Liver (tissue), 9 donors: Measurements from ENCODE around the gene DUS1L. TPM values are rescaled to one million over a fixed set of nuclear protein-coding genes. Genes with fewer than 3 reads are reported as not detected.

ENCODE experiments used
- DNase-seq: peaks from one replicate; pipeline ENCODE4 v3.0.0-alpha.2; 2017; ENCODE audit warnings: low spot score
- H3K27ac ChIP-seq, 2 donors: one replicate each; pipeline ENCODE4 v1.7.0; 2013; ENCODE audit warnings: inconsistent platforms in 2 of 2, low read length in 2 of 2, control low read depth in 1 of 2, low read depth in 1 of 2, mild to moderate bottlenecking in 1 of 2
- H3K27me3 ChIP-seq, 4 donors: one replicate each; pipeline versions ENCODE4 v1.6.1 to v1.7.0; 2013; ENCODE audit warnings: low read length in 3 of 4, inconsistent platforms in 1 of 4, mild to moderate bottlenecking in 1 of 4, moderate library complexity in 1 of 4; ENCODE audit not compliant: control insufficient read depth in 4 of 4, insufficient read depth in 4 of 4
- H3K36me3 ChIP-seq, 4 donors: one replicate each; pipeline versions ENCODE4 v1.6.1 to v1.7.0; 2013; ENCODE audit warnings: low read length in 3 of 4, mild to moderate bottlenecking in 3 of 4, low read depth in 1 of 4, moderate library complexity in 1 of 4; ENCODE audit not compliant: control insufficient read depth in 4 of 4, insufficient read depth in 3 of 4
- H3K4me1 ChIP-seq, 4 donors: one replicate each; pipeline versions ENCODE4 v1.6.1 to v1.7.0; 2013; ENCODE audit warnings: low read length in 3 of 4, mild to moderate bottlenecking in 3 of 4, moderate library complexity in 1 of 4; ENCODE audit not compliant: control insufficient read depth in 4 of 4, insufficient read depth in 4 of 4
- H3K4me3 ChIP-seq, 3 donors: one replicate each; pipeline versions ENCODE4 v1.6.1 to v1.7.0; 2013; ENCODE audit warnings: low read length in 3 of 3, control low read depth in 1 of 3, low read depth in 1 of 3, mild to moderate bottlenecking in 1 of 3
- H3K9ac ChIP-seq, 2 donors: one replicate each; pipeline ENCODE4 v1.7.0; 2013; ENCODE audit warnings: low read length in 2 of 2, mild to moderate bottlenecking in 2 of 2, moderate library complexity in 2 of 2, control low read depth in 1 of 2, low read depth in 1 of 2
- H3K9me3 ChIP-seq, 4 donors: one replicate each; pipeline versions ENCODE4 v1.6.1 to v1.7.0; 2013; ENCODE audit warnings: low read length in 3 of 4; ENCODE audit not compliant: control insufficient read depth in 4 of 4
- ATF3 ChIP-seq: IDR thresholded peaks from 2 replicates; pipeline ENCODE4 v1.6.1; 2016; ENCODE audit warnings: antibody characterized with exemption
- CTCF ChIP-seq: fragments of 150-350 bp; IDR thresholded peaks from 2 replicates; pipeline ENCODE4 v1.5.1; 2017; ENCODE audit warnings: improper control_type of control experiment, low read depth, low read length; ENCODE audit not compliant: missing input control
- EGR1 ChIP-seq, 2 donors: IDR thresholded peaks; 2 replicates each; pipeline ENCODE4 v1.6.1; 2016 to 2018; ENCODE audit warnings: antibody characterized with exemption in 2 of 2, low read depth in 2 of 2
- FOXA1 ChIP-seq: IDR thresholded peaks from 2 replicates; pipeline ENCODE4 v1.6.1; 2016; ENCODE audit warnings: antibody characterized with exemption
- FOXA2 ChIP-seq: IDR thresholded peaks from 2 replicates; pipeline ENCODE4 v1.6.1; 2016; ENCODE audit warnings: antibody characterized with exemption
- GABPA ChIP-seq, 2 donors: IDR thresholded peaks in 1 of 2; conservative IDR thresholded peaks in 1 of 2; 2 replicates each; pipeline ENCODE4 v1.6.1; 2016; ENCODE audit warnings: antibody characterized with exemption in 2 of 2, mild to moderate bottlenecking in 1 of 2, moderate library complexity in 1 of 2
- HNF4G ChIP-seq: IDR thresholded peaks from 2 replicates; pipeline ENCODE4 v1.6.1; 2016; ENCODE audit warnings: antibody characterized with exemption
- JUND ChIP-seq, 2 donors: IDR thresholded peaks; 2 replicates each; pipeline ENCODE4 v1.6.1; 2016; ENCODE audit warnings: antibody characterized with exemption in 2 of 2
- MAX ChIP-seq: IDR thresholded peaks from 2 replicates; pipeline ENCODE4 v1.6.1; 2016; ENCODE audit warnings: antibody characterized with exemption
- NR2F2 ChIP-seq: IDR thresholded peaks from 2 replicates; pipeline ENCODE4 v1.6.1; 2016; ENCODE audit warnings: antibody characterized with exemption
- RAD21 ChIP-seq, 2 donors: IDR thresholded peaks; 2 replicates each; pipeline ENCODE4 v1.6.1; 2016; ENCODE audit warnings: antibody characterized with exemption in 2 of 2, mild to moderate bottlenecking in 2 of 2
- REST ChIP-seq: IDR thresholded peaks from 2 replicates; pipeline ENCODE4 v1.6.1; 2016; ENCODE audit warnings: antibody characterized with exemption, mild to moderate bottlenecking
- RXRA ChIP-seq, 2 donors: IDR thresholded peaks; 2 replicates each; pipeline ENCODE4 v1.6.1; 2017 to 2018; ENCODE audit warnings: antibody characterized with exemption in 2 of 2, mild to moderate bottlenecking in 1 of 2
- SP1 ChIP-seq: IDR thresholded peaks from 2 replicates; pipeline ENCODE4 v1.6.1; 2018; ENCODE audit warnings: antibody characterized with exemption, mild to moderate bottlenecking
- TAF1 ChIP-seq: conservative IDR thresholded peaks from 2 replicates; pipeline ENCODE4 v1.6.1; 2016; ENCODE audit warnings: antibody characterized with exemption, mild to moderate bottlenecking
- YY1 ChIP-seq: IDR thresholded peaks from 2 replicates; pipeline ENCODE4 v1.6.1; 2016; ENCODE audit warnings: antibody characterized with exemption, mild to moderate bottlenecking
- ZBTB33 ChIP-seq: IDR thresholded peaks from 2 replicates; pipeline ENCODE4 v1.6.1; 2016; ENCODE audit warnings: antibody characterized with exemption
- WGBS: extraction: QIAGEN DNeasy Blood & Tissue Kit; methylation state at CpG from one replicate; pipeline ENCODE4 v1.1.7; 2013; 5-methylcytosine and 5-hydroxymethylcytosine counted together
- polyA plus RNA-seq, 2 donors: library from polyadenylated mRNA; stranded (reverse) in 1 of 2; unstranded in 1 of 2; fragments of 200-250 nt in 1 of 2; fragments of >200 nt in 1 of 2; fragmentation: Nextera tagmentation in 1 of 2; extraction: Ambion mirVana in 1 of 2; gene quantifications; one replicate each; pipeline versions ENCODE4 v1.2.1 to v1.2.3, GENCODE V29; 2013 to 2015
- total RNA-seq, 2 donors: library from RNA; depleted of rRNA; stranded (reverse); fragments of >200 nt; gene quantifications; one replicate each; pipeline ENCODE4 v1.2.3, GENCODE V29; 2014
- donor health status: healthy.
- donor health status: healthy.
- donor health status: healthy.
- donor health status: healthy.
- donor health status: healthy.

The DUS1L gene
- total and polyA plus RNA-seq, 4 donors: 40.6 to 74.7 (median 53.3) TPM

GRCh38 chr17:82028966-82029365, 36.6 kb downstream of the DUS1L start:
- Histone ChIP-seq H3K27ac (no peak overlapping the region), H3K4me3 (no peak overlapping the region), H3K36me3 (no peaks in the 10 kb centered on the region), H3K9me3 (no peaks in the 10 kb centered on the region), H3K4me1 (peaks cover 16 to 63% (median 38%) of the 10 kb centered on the region in 4 donors), H3K9ac (no peak overlapping the region), H3K27me3 (no peaks in the 10 kb centered on the region)
- 97% methylated on average over 9 of the region's 9 CpGs for WGBS
- DNase-seq: no peak
- no peak for TF ChIP-seq RXRA (IDR thresholded peaks at IDR 0.05)
- TF ChIP-seq EGR1 (IDR thresholded peaks at IDR 0.05; ENCODE audit: low read depth in 2 of 2): no peak
- TF ChIP-seq MAX: no peak
- TF ChIP-seq HNF4G: no peak
- no peak for TF ChIP-seq YY1
- no peak for TF ChIP-seq GABPA (IDR thresholded peaks at IDR 0.05 in 1 of 2, conservative IDR thresholded peaks at IDR 0.05 in 1 of 2)
- TF ChIP-seq FOXA1: no peak
- TF ChIP-seq ZBTB33: no peak
- no peak for TF ChIP-seq SP1
- no peak for TF ChIP-seq TAF1
- TF ChIP-seq RAD21 (IDR thresholded peaks at IDR 0.05): no peak
- no peak for TF ChIP-seq NR2F2
- TF ChIP-seq JUND (IDR thresholded peaks at IDR 0.05): no peak
- no peak for TF ChIP-seq REST
- TF ChIP-seq FOXA2: no peak
- TF ChIP-seq ATF3: no peak

- no peak overlapping the region for H3K4me3 ChIP-seq
- no peaks in the 10 kb centered on the region for H3K27me3 ChIP-seq
- peaks cover 21 to 70% (median 42%) of the 10 kb centered on the region in 4 donors for H3K4me1 ChIP-seq
- WGBS: 97% methylated on average over 13 of the region's 13 CpGs
- DNase-seq: no peak
- H3K27ac ChIP-seq: no peak overlapping the region
- no peaks in the 10 kb centered on the region for H3K9me3 ChIP-seq
- H3K9ac ChIP-seq: no peak overlapping the region
- H3K36me3 ChIP-seq: no peaks in the 10 kb centered on the region
- no peak for TF ChIP-seq ZBTB33
- no peak for TF ChIP-seq ATF3
- no peak for TF ChIP-seq FOXA1
- no peak for TF ChIP-seq HNF4G
- TF ChIP-seq MAX: no peak
- no peak for TF ChIP-seq GABPA (IDR thresholded peaks at IDR 0.05 in 1 of 2, conservative IDR thresholded peaks at IDR 0.05 in 1 of 2)
- no peak for TF ChIP-seq REST
- TF ChIP-seq CTCF: no peak
- TF ChIP-seq JUND (IDR thresholded peaks at IDR 0.05): no peak
- no peak for TF ChIP-seq RXRA (IDR thresholded peaks at IDR 0.05)
- TF ChIP-seq RAD21 (IDR thresholded peaks at IDR 0.05): no peak
- TF ChIP-seq FOXA2: no peak
- no peak for TF ChIP-seq NR2F2
- no peak for TF ChIP-seq EGR1 (IDR thresholded peaks at IDR 0.05; ENCODE audit: low read depth in 2 of 2)
These were observed 37.4 kb downstream of the DUS1L start for GRCh38 chr17:82028246-82028645.
